H1 (cell line): ENCODE results near the gene CMTM2. TPM values are rescaled to one million over a fixed set of nuclear protein-coding genes. Genes with fewer than 3 reads are reported as not detected.

ENCODE experiments used
- CTCF ChIA-PET: fragments of 300-600 bp; sonication (Branson Sonifier 250); formaldehyde crosslinking; loops from one replicate; lab custom pipeline; 2021; ENCODE audit not compliant: partially characterized antibody; lab: Charles Lee
- POLR2A ChIA-PET: fragments of 300-600 bp; sonication (Branson Sonifier 250); formaldehyde crosslinking; loops from one replicate; lab custom pipeline; 2021; ENCODE audit warnings: inconsistent platforms; ENCODE audit not compliant: partially characterized antibody; lab: Charles Lee
- DNase-seq, 2 experiments: peaks; one replicate each; pipeline versions ENCODE4 v3.0.0 to v3.0.0-alpha.2; 2010 to 2022; ENCODE audit warnings: low spot score in 2 of 2, low read depth in 1 of 2, mixed read lengths in 1 of 2
- FAIRE-seq: peaks from 2 replicates; lab custom pipeline; 2011; peaks lifted over from hg19 to GRCh38; lab: Jason Lieb, UNC
- H2AFZ ChIP-seq: 2 replicates; pipeline ENCODE4 v1.8.1; 2012; ENCODE audit warnings: low read length, inconsistent platforms
- H2AK5ac ChIP-seq: 2 replicates; pipeline ENCODE4 v1.6.1; 2013; ENCODE audit warnings: low read depth, low read length
- H2BK120ac ChIP-seq: replicated peaks from 2 replicates; pipeline ENCODE3; 2013; ENCODE audit warnings: low read depth, low read length, inconsistent platforms
- H2BK12ac ChIP-seq: 2 replicates; pipeline ENCODE4 v1.6.1; 2013; ENCODE audit warnings: low read depth, low read length
- H2BK15ac ChIP-seq: 2 replicates; pipeline ENCODE4 v1.6.1; 2013; ENCODE audit warnings: low read length
- H2BK20ac ChIP-seq: 2 replicates; pipeline ENCODE4 v1.6.1; 2013; ENCODE audit warnings: low read length
- H2BK5ac ChIP-seq: 2 replicates; pipeline ENCODE4 v1.6.1; 2013; ENCODE audit warnings: low read depth, low read length
- H3K14ac ChIP-seq: 2 replicates; pipeline ENCODE4 v1.6.1; 2013; ENCODE audit warnings: inconsistent platforms; ENCODE audit not compliant: insufficient read length
- H3K18ac ChIP-seq: 2 replicates; pipeline ENCODE4 v1.6.1; 2013; ENCODE audit warnings: low read length; ENCODE audit errors: extremely low read depth
- H3K23ac ChIP-seq: 2 replicates; pipeline ENCODE4 v1.6.1; 2013; ENCODE audit warnings: inconsistent platforms; ENCODE audit not compliant: insufficient read length
- H3K23me2 ChIP-seq: 2 replicates; pipeline ENCODE4 v1.6.1; 2013; ENCODE audit warnings: low read depth, low read length
- H3K27ac ChIP-seq: 2 replicates; pipeline ENCODE4 v1.6.1; 2011; ENCODE audit warnings: low read depth, low read length, inconsistent platforms
- H3K27me3 ChIP-seq, 4 experiments: replicated peaks in 1 of 4; 1 replicate in 1 of 4; 2 replicates in 3 of 4; pipeline versions ENCODE4 v1.6.1 to v1.8.1; 2011 to 2013; ENCODE audit warnings: low read length in 3 of 4, mild to moderate bottlenecking in 3 of 4, inconsistent platforms in 2 of 4, mixed read lengths in 2 of 4, moderate library complexity in 1 of 4; ENCODE audit not compliant: control insufficient read depth in 3 of 4, insufficient read depth in 3 of 4; ENCODE audit errors: extremely low read depth in 1 of 4
- H3K36me3 ChIP-seq, 4 experiments: 2 replicates each; pipeline versions ENCODE4 v1.6.1 to v1.8.1; 2011 to 2013; ENCODE audit warnings: mild to moderate bottlenecking in 4 of 4, low read length in 3 of 4, moderate library complexity in 2 of 4, control low read depth in 1 of 4, inconsistent platforms in 1 of 4; ENCODE audit not compliant: insufficient read depth in 4 of 4, control insufficient read depth in 2 of 4
- H3K4ac ChIP-seq: replicated peaks from 2 replicates; pipeline ENCODE3; 2013; ENCODE audit warnings: low read length, low read depth, mixed read lengths, inconsistent platforms; ENCODE audit not compliant: insufficient read length
- H3K4me1 ChIP-seq, 4 experiments: replicated peaks in 1 of 4; 1 replicate in 1 of 4; 2 replicates in 3 of 4; pipeline versions ENCODE4 v1.6.1 to v1.8.1; 2011 to 2013; ENCODE audit warnings: low read length in 3 of 4, inconsistent platforms in 2 of 4, mixed read lengths in 1 of 4; ENCODE audit not compliant: insufficient read depth in 4 of 4, control insufficient read depth in 3 of 4
- H3K4me2 ChIP-seq, 2 experiments: 2 replicates each; pipeline versions ENCODE4 v1.6.1 to v1.8.1; 2011 to 2013; ENCODE audit warnings: low read depth in 2 of 2, low read length in 2 of 2, control low read depth in 1 of 2, inconsistent platforms in 1 of 2, mild to moderate bottlenecking in 1 of 2; ENCODE audit not compliant: insufficient read depth in 1 of 2
- H3K4me3 ChIP-seq, 4 experiments: fragments of 200-600, 300-600 bp in 1 of 4; sonication (generic), shearing (Covaris generic), sonication (Bioruptor Twin) in 1 of 4; 2 replicates each; pipeline versions ENCODE4 v1.5.1 to v1.8.1; 2011 to 2016; ENCODE audit warnings: low read length in 4 of 4, low read depth in 3 of 4, control low read depth in 2 of 4, inconsistent platforms in 2 of 4, mild to moderate bottlenecking in 2 of 4, mixed read lengths in 1 of 4, moderate library complexity in 1 of 4; ENCODE audit not compliant: insufficient read depth in 2 of 4; ENCODE audit errors: extremely low read depth in 1 of 4
- H3K56ac ChIP-seq: replicated peaks from 2 replicates; pipeline ENCODE3; 2013; ENCODE audit warnings: low read depth, mild to moderate bottlenecking, mixed read lengths, low read length, inconsistent platforms; ENCODE audit not compliant: insufficient read length
- H3K79me1 ChIP-seq: 2 replicates; pipeline ENCODE4 v1.6.1; 2013; ENCODE audit warnings: low read depth, low read length, control low read depth
- H3K79me2 ChIP-seq, 2 experiments: 2 replicates each; pipeline versions ENCODE4 v1.6.1 to v1.8.1; 2012 to 2013; ENCODE audit warnings: low read length in 2 of 2, mild to moderate bottlenecking in 2 of 2, inconsistent platforms in 1 of 2; ENCODE audit not compliant: insufficient read depth in 2 of 2, control insufficient read depth in 1 of 2
- H3K9ac ChIP-seq, 4 experiments: replicated peaks in 1 of 4; 1 replicate in 1 of 4; 2 replicates in 3 of 4; pipeline versions ENCODE4 v1.6.1 to v1.8.1; 2011 to 2013; ENCODE audit warnings: low read depth in 3 of 4, low read length in 3 of 4, control low read depth in 2 of 4, mild to moderate bottlenecking in 2 of 4, moderate library complexity in 2 of 4, inconsistent platforms in 1 of 4; ENCODE audit errors: extremely low read depth in 1 of 4
- H3K9me3 ChIP-seq, 2 experiments: 2 replicates each; pipeline versions ENCODE4 v1.6.1 to v1.8.1; 2012 to 2013; ENCODE audit warnings: mild to moderate bottlenecking in 2 of 2, moderate library complexity in 2 of 2, control low read depth in 1 of 2, inconsistent platforms in 1 of 2, low read depth in 1 of 2, low read length in 1 of 2, mixed read lengths in 1 of 2; ENCODE audit not compliant: insufficient read depth in 2 of 2
- H4K20me1 ChIP-seq, 2 experiments: replicated peaks in 1 of 2; 2 replicates each; pipeline versions ENCODE3 to v1.8.1; 2011 to 2013; ENCODE audit warnings: inconsistent platforms in 2 of 2, low read length in 2 of 2, mild to moderate bottlenecking in 1 of 2; ENCODE audit not compliant: insufficient read depth in 2 of 2, control insufficient read depth in 1 of 2
- H4K5ac ChIP-seq: 2 replicates; pipeline ENCODE4 v1.6.1; 2013; ENCODE audit warnings: low read length, low read depth, mixed read lengths, inconsistent platforms; ENCODE audit not compliant: insufficient read length
- H4K8ac ChIP-seq: 2 replicates; pipeline ENCODE4 v1.8.0; 2013; ENCODE audit warnings: mild to moderate bottlenecking, moderate library complexity, low read length, inconsistent platforms; ENCODE audit not compliant: insufficient read depth; ENCODE audit errors: extremely low read depth
- H4K91ac ChIP-seq: replicated peaks from 2 replicates; pipeline ENCODE3; 2013; ENCODE audit warnings: low read length, mixed read lengths, inconsistent platforms; ENCODE audit not compliant: insufficient read length
- ASH2L ChIP-seq: fragments of 200-600, 300-600 bp; sonication (generic); IDR thresholded peaks from one replicate; pipeline ENCODE4 v1.7.1; 2017; ENCODE audit warnings: low read length
- HDAC2 ChIP-seq, 2 experiments: fragments of 300-600 bp in 1 of 2; sonication (generic) in 1 of 2; IDR thresholded peaks; 2 replicates each; pipeline ENCODE4 v1.6.1; 2011 to 2012; ENCODE audit warnings: low read depth in 2 of 2, low read length in 2 of 2, mild to moderate bottlenecking in 2 of 2, moderate library complexity in 2 of 2, borderline replicate concordance in 1 of 2, inconsistent platforms in 1 of 2
- JUND ChIP-seq: IDR thresholded peaks from 2 replicates; pipeline ENCODE4 v1.6.1; 2011; ENCODE audit warnings: mild to moderate bottlenecking, improper control_type of control experiment, low read length
- MAFK ChIP-seq: IDR thresholded peaks from 2 replicates; pipeline ENCODE4 v1.6.1; 2012; ENCODE audit warnings: low read depth, mild to moderate bottlenecking, improper control_type of control experiment, low read length
- RXRA ChIP-seq: IDR thresholded peaks from 2 replicates; pipeline ENCODE4 v1.6.1; 2011; ENCODE audit warnings: low read depth, mild to moderate bottlenecking, low read length, moderate library complexity; ENCODE audit not compliant: insufficient read depth
- SIN3A ChIP-seq, 2 experiments: IDR thresholded peaks in 1 of 2; conservative IDR thresholded peaks in 1 of 2; 2 replicates each; pipeline ENCODE4 v1.6.1; 2011 to 2012; ENCODE audit warnings: low read length in 2 of 2, improper control_type of control experiment in 1 of 2, low read depth in 1 of 2, mild to moderate bottlenecking in 1 of 2
- SP1 ChIP-seq: IDR thresholded peaks from 2 replicates; pipeline ENCODE4 v1.6.1; 2011; ENCODE audit warnings: low read depth, low read length
- WGBS, 2 experiments: shearing (Covaris generic) in 1 of 2; methylation state at CpG; one replicate each; pipeline versions ENCODE4 v1.1.6 to v1.1.7; 2013 to 2015; ENCODE audit warnings: low lambda C conversion rate in 2 of 2, mixed read lengths in 2 of 2, inconsistent platforms in 1 of 2, low coverage in 1 of 2, missing lambda C conversion rate in 1 of 2; ENCODE audit not compliant: insufficient replicate concordance in 2 of 2, insufficient coverage in 1 of 2, insufficient read length in 1 of 2; ENCODE audit errors: extremely low coverage in 1 of 2, missing lambda C conversion rate in 1 of 2; 5-methylcytosine and 5-hydroxymethylcytosine counted together
- polyA plus RNA-seq, 7 experiments: library from polyadenylated mRNA; depleted of rRNA in 3 of 7; stranded (reverse) in 5 of 7; unstranded in 2 of 7; fragments of >200 nt in 5 of 7; fragments of 200-250 nt in 2 of 7; gene quantifications; 1 replicate in 5 of 7; 2 replicates in 1 of 7; 4 replicates in 1 of 7; pipeline versions ENCODE4 v1.2.1 to v1.2.3, GENCODE V29; 2011 to 2013; ENCODE audit warnings: missing spikeins in 2 of 7, mixed read lengths in 2 of 7
- total RNA-seq: library from RNA; stranded (reverse); fragmentation: NEBNext Ultra II Directional; extraction: Animal tissue kit (Norgen Biotek cat#: 25700); gene quantifications from 2 replicates; pipeline ENCODE4 v1.2.1, GENCODE V29; 2021
- TF ChIP-seq, protein P1 (sequence below): IDR thresholded peaks from 2 replicates; pipeline ENCODE4 v1.6.1; 2012; ENCODE audit warnings: inconsistent platforms
- TF ChIP-seq, protein P2 (sequence below), 3 experiments: IDR thresholded peaks; 1 replicate in 2 of 3; 2 replicates in 1 of 3; pipeline versions ENCODE4 v1.5.1 to v1.6.1; 2011; ENCODE audit warnings: low read length in 3 of 3, mild to moderate bottlenecking in 3 of 3, inconsistent platforms in 2 of 3, low read depth in 1 of 3, moderate library complexity in 1 of 3; ENCODE audit not compliant: insufficient read depth in 1 of 3; ENCODE audit errors: control extremely low read depth in 1 of 3

The CMTM2 gene
- total and polyA plus RNA-seq, 2 of the 8 experiments (the other 6 are each of a cell fraction or from before 2014, with no cell fraction given) = not detected

DNA sequence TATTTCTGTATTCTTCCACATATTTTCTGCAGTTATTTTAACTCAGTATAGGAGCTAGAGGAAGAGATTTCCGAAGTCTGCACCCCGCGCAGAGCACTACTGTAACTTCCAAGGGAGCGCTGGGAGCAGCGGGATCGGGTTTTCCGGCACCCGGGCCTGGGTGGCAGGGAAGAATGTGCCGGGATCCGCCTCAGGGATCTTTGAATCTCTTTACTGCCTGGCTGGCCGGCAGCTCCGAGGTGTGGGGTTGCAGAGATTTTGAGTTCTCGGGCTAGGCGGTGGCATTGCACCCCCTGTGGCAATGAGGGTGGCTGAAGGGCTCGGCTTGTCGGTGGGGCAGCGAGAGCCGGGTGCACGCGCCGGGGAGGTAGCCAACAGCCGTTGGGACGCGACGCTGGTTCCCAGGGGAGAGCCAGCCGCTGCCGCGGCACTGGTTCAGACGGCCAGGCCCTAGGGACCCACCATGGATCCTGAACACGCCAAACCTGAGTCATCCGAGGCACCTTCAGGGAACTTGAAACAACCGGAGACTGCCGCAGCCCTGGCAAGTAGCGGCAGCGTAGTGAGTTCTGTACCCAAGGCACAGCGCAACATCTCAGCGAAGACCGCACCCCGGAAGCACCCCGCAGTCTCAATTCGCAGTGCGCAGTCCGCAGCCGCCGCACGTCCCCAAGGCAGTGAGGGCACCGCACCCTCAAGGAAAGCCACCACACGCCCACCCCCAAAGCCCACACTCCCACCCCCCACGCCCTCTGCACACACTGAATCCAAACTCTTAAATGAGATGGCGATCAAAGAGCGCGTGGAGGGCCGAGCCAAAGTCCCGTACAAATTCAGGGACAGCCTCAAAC is 13.0 kb upstream of the CMTM2 start, which contains the start of gene CMTM1:
Gene CMTM1 (plus strand): TSS at position 389 of the 851 bp plus-strand sequence. CDS start 75 bp downstream, at position 464.
- ChIA-PET CTCF (interaction anchor here (1.1 to 5.2 kb wide), 3 partner anchors 10 to 43 kb away, joined by 4 to 22 read pairs (median 5); partner anchors contain the start of gene CKLF), POLR2A (no interaction called here)
- no peak within 1 kb of the TSS for H3K18ac ChIP-seq
- H4K91ac ChIP-seq = no peak within 1 kb of the TSS
- H4K20me1 ChIP-seq = peaks cover 0 to 2% of the 10 kb centered on the region in 2 experiments
- no peaks in the 10 kb centered on the region for H3K79me1 ChIP-seq
- DNase-seq (peak in 1 of 2 experiments; percentile 46), FAIRE-seq (no peak)
- no peak within 1 kb of the TSS for H2AFZ ChIP-seq
- H3K9ac ChIP-seq = no peak within 1 kb of the TSS
- H3K4ac ChIP-seq = no peak within 1 kb of the TSS
- H3K4me2 ChIP-seq = no peak within 1 kb of the TSS
- no peak within 1 kb of the TSS for H4K8ac ChIP-seq
- 88% methylated on average over 48 of the region's 54 CpGs; no CpG with 5 or more reads in 1 of the 2 experiments for WGBS, 2 experiments
- H2BK15ac ChIP-seq = no peak within 1 kb of the TSS
- H3K27ac ChIP-seq = no peak within 1 kb of the TSS
- no peaks in the 10 kb centered on the region for H3K4me1 ChIP-seq
- no peak within 1 kb of the TSS for H3K56ac ChIP-seq
- H2BK12ac ChIP-seq = no peak within 1 kb of the TSS
- H2AK5ac ChIP-seq = no peak within 1 kb of the TSS
- no peaks in the 10 kb centered on the region for H3K27me3 ChIP-seq
- H3K23me2 ChIP-seq = no peaks in the 10 kb centered on the region
- H3K36me3 ChIP-seq = peaks cover 0 to 5% (median 0%) of the 10 kb centered on the region in 4 experiments; a peak in 2 of 8 replicates
- no peak within 1 kb of the TSS for H3K14ac ChIP-seq
- no peak within 1 kb of the TSS for H4K5ac ChIP-seq
- no peak within 1 kb of the TSS for H3K23ac ChIP-seq
- no peak within 1 kb of the TSS for H3K4me3 ChIP-seq
- H3K79me2 ChIP-seq = no peaks in the 10 kb centered on the region
- H2BK120ac ChIP-seq = no peak within 1 kb of the TSS
- H2BK20ac ChIP-seq = no peak within 1 kb of the TSS
- H3K9me3 ChIP-seq = no peaks in the 10 kb centered on the region
- H2BK5ac ChIP-seq = no peak within 1 kb of the TSS
- TF ChIP-seq ASH2L (no peak), SP1 (no peak), SIN3A (conservative IDR thresholded peaks at IDR 0.05 in 1 of 2, IDR thresholded peaks at IDR 0.05 in 1 of 2; ENCODE audit: low read depth in 1 of 2, low read length in 2 of 2) (no peak), JUND (no peak), HDAC2 (IDR thresholded peaks at IDR 0.05; ENCODE audit: borderline replicate concordance in 1 of 2, low read depth in 2 of 2, low read length in 2 of 2) (no peak), RXRA (no peak), MAFK (no peak)
- TF ChIP-seq, protein P1, sequence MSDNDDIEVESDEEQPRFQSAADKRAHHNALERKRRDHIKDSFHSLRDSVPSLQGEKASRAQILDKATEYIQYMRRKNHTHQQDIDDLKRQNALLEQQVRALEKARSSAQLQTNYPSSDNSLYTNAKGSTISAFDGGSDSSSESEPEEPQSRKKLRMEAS = no peak
- TF ChIP-seq, protein P2, sequence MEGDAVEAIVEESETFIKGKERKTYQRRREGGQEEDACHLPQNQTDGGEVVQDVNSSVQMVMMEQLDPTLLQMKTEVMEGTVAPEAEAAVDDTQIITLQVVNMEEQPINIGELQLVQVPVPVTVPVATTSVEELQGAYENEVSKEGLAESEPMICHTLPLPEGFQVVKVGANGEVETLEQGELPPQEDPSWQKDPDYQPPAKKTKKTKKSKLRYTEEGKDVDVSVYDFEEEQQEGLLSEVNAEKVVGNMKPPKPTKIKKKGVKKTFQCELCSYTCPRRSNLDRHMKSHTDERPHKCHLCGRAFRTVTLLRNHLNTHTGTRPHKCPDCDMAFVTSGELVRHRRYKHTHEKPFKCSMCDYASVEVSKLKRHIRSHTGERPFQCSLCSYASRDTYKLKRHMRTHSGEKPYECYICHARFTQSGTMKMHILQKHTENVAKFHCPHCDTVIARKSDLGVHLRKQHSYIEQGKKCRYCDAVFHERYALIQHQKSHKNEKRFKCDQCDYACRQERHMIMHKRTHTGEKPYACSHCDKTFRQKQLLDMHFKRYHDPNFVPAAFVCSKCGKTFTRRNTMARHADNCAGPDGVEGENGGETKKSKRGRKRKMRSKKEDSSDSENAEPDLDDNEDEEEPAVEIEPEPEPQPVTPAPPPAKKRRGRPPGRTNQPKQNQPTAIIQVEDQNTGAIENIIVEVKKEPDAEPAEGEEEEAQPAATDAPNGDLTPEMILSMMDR (IDR thresholded peaks at IDR 0.05; ENCODE audit: control extremely low read depth in 1 of 3, insufficient read depth in 1 of 3, low read depth in 1 of 3, low read length in 3 of 3) = no peak
